IPS-18c (cell line): ENCODE results near the gene TP63.

Experiments used
- H3K4me3 ChIP-seq: 2 replicates; pipeline ENCODE4 v1.7.0; 2013; ENCODE audit warnings: low read depth, mild to moderate bottlenecking, low read length, moderate library complexity; ENCODE audit not compliant: insufficient read depth
- H3K9me3 ChIP-seq: one replicate; pipeline ENCODE4 v1.6.1; 2013; ENCODE audit warnings: mild to moderate bottlenecking, low read length, moderate library complexity; ENCODE audit not compliant: control insufficient read depth, insufficient read depth

The TP63 gene

GRCh38 chr3:189941125-189941524 is 309.9 kb downstream of the TP63 start:
- peaks cover 2% of the 10 kb centered on the region for H3K9me3 ChIP-seq
- no peak overlapping the region for H3K4me3 ChIP-seq

- Histone ChIP-seq H3K4me3 (no peak overlapping the region), H3K9me3 (peaks cover 2% of the 10 kb centered on the region)
These were observed 310.5 kb downstream of the TP63 start for GRCh38 chr3:189941679-189942078.

- Histone ChIP-seq H3K4me3 (no peak overlapping the region), H3K9me3 (peaks cover 2% of the 10 kb centered on the region)
These were observed 311.8 kb downstream of the TP63 start for GRCh38 chr3:189942948-189943347.

- Histone ChIP-seq H3K9me3 (peaks cover 2% of the 10 kb centered on the region), H3K4me3 (no peak overlapping the region)
These were observed 313.3 kb downstream of the TP63 start for GRCh38 chr3:189944285-189945145.

- no peaks in the 10 kb centered on the region for H3K9me3 ChIP-seq
- H3K4me3 ChIP-seq = no peak overlapping the region
These were observed 314.9 kb downstream of the TP63 start for GRCh38 chr3:189945935-189946709.
